CD4-positive, alpha-beta T cell treated with Interleukin-17A for 1 hour (primary cell): ENCODE measurements around the gene POLE3.
"Not testable (repeated sequence)": the region's sequence is repeated elsewhere in the genome, so short reads cannot be mapped to it uniquely, and the experiment has no call there.

Experiments
- DNase-seq: peaks from one replicate; pipeline ENCODE4 v3.0.0-alpha.2; 2020

POLE3 gene

GRCh38 chr9:113375057-113376023 lies 35.1 kb downstream of the POLE3 start:
- DNase-seq, result no peak

GRCh38 chr9:113373676-113374392 lies 36.6 kb downstream of the POLE3 start:
- no peak for DNase-seq

GRCh38 chr9:113373256-113373655 lies 37.2 kb downstream of the POLE3 start:
- DNase-seq, result no peak

- no peak for DNase-seq
Observed at GRCh38 chr9:113372059-113372458, 38.4 kb downstream of the POLE3 start.

- no peak for DNase-seq
Observed at GRCh38 chr9:113370806-113371325, 39.6 kb downstream of the POLE3 start.

GRCh38 chr9:113369855-113370140 lies 40.7 kb downstream of the POLE3 start:
- no peak for DNase-seq

- no peak for DNase-seq
Observed at GRCh38 chr9:113368982-113369854, 41.3 kb downstream of the POLE3 start.

- no peak for DNase-seq
Observed at GRCh38 chr9:113368348-113368981, 42.0 kb downstream of the POLE3 start.

GRCh38 chr9:113365652-113366051 lies 44.8 kb downstream of the POLE3 start:
- not testable (repeated sequence) for DNase-seq

- no peak for DNase-seq
Observed at GRCh38 chr9:113364951-113365350, 45.5 kb downstream of the POLE3 start.

GRCh38 chr9:113363336-113363735 lies 47.1 kb downstream of the POLE3 start:
- no peak for DNase-seq

- no peak for DNase-seq
Observed at GRCh38 chr9:113361304-113362018, 49.0 kb downstream of the POLE3 start.

GRCh38 chr9:113360242-113360842 lies 50.1 kb downstream of the POLE3 start:
- no peak for DNase-seq

GRCh38 chr9:113359385-113359784 lies 51.1 kb downstream of the POLE3 start:
- no peak for DNase-seq
